CD4-positive, alpha-beta T cell treated with Interleukin-17A for 4 hours (primary cell): ENCODE data around the gene ABHD8.

ENCODE experiments used
- DNase-seq: peaks from one replicate; pipeline ENCODE4 v3.0.0-alpha.2; 2020; ENCODE audit warnings: mixed read lengths

Gene ABHD8

DNA sequence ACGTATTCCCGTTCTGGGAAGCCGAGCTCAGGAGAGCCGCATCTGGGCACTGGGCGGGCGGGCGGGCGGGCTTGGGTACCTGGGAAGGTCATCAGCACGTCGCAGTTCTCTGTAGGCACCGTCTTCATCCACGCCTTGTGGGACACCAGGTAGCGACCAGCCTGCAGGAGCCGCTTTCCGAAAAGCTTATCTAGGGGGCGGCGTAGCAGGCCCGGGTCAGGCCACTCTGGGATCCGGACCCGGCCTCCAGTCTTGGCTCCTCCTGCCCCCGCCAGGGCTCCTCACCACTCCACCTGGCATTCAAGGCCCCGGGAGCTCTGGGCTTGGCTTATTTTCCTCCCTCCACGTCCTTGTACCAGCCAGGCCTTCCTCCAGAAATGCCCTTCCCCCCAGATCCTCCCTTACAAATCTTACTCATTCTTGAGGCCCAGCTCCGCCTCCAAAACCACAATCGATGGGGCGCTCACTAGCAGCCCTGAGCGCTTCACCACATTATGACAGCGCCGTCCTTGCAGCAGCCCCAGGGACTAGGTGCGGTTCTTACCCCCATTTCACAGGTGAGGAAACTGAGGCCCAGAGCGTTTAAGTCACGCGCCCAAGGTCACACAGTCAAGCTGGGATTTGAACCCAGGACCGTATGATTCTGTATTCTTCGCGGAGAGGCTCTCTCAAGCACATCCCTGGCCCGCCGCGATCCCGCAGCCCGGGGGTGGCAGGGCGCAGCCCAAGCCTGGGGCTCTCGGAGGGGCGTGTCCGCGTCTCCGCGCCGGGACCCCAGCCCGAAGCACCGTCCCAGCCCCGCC lies 30.6 kb upstream of the ABHD8 start:
- peak; percentile 89 for DNase-seq

- no peak for DNase-seq
These were observed 29.7 kb upstream of the ABHD8 start for GRCh38 chr19:17332677-17333581.

GRCh38 chr19:17332360-17332676 lies 29.1 kb upstream of the ABHD8 start:
- DNase-seq: no peak

GRCh38 chr19:17331045-17331558 lies 27.9 kb upstream of the ABHD8 start:
- DNase-seq: no peak

DNA sequence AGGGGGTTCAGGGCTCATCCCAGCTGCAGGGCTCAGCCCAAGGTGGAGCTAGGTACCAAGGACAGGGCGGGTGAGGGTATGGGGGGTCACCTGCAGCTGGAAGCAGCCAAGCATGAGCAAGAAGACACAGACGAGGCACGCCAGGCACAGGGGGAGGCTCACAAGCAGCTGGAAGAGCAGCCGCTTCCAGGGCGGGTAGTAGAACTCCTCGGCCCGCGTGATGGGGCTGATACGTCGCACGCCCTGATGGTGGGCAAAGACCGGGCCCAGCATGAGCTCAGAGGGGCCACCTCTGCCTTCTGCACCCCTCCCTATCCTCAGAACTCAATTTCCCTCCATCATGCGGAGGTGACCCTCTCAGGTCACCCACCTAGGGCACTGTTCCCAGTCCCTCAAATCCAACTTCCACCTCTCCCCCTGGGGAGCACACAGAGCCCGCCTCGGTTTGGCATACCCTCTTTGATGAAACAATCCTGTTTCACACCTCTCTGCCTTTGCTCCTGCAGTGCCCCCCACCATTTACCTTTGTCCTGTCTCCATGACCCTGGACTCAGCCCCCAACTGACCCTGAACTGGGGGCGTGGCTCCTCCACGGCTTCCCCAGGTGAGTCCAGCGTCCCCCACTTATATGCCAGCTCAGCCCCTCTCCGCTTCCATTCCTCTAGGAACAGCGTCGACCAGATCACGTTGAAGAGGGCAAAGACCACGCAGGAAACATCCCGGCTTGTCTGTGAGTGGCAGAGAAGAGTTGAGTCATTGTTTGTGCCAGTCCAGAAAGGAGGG lies 27.2 kb upstream of the ABHD8 start:
- no peak for DNase-seq

GRCh38 chr19:17329366-17330261 lies 26.4 kb upstream of the ABHD8 start:
- no peak for DNase-seq

- DNase-seq: peak; percentile 77
These were observed 25.5 kb upstream of the ABHD8 start for GRCh38 chr19:17328517-17329365.

- peak; percentile 84 for DNase-seq
These were observed 24.7 kb upstream of the ABHD8 start for GRCh38 chr19:17327654-17328516.

GRCh38 chr19:17327068-17327653 lies 23.9 kb upstream of the ABHD8 start:
- DNase-seq: no peak

GRCh38 chr19:17326595-17326966 lies 23.4 kb upstream of the ABHD8 start:
- no peak for DNase-seq

- no peak for DNase-seq
These were observed 22.8 kb upstream of the ABHD8 start for GRCh38 chr19:17325881-17326594.

DNA sequence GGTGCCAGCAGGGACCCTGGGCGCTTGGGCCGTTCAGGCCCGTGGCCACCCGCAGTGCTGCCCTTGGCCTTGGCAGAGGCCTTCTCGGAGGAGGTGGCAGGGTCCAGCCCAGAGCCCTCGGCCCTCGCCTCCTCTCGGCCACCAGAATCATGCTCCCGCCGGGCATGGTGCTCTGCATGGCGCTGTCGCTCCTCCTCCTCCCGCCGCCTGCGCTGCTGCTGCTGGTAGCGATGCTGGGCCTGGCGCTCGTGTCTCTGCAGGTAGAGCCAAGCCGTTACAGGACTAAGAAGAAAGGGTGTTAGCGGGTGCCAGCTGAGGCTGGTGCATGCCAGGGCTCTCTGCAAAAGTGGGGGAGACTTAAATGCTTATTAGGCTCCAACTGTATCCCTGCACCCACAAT lies 21.9 kb upstream of the ABHD8 start:
- DNase-seq: no peak

GRCh38 chr19:17324357-17325114 lies 21.3 kb upstream of the ABHD8 start:
- DNase-seq: no peak

GRCh38 chr19:17323964-17324332 lies 20.7 kb upstream of the ABHD8 start:
- peak; percentile 51 for DNase-seq

- DNase-seq: no peak
These were observed 20.2 kb upstream of the ABHD8 start for GRCh38 chr19:17323300-17323963.

GRCh38 chr19:17322854-17323253 lies 19.6 kb upstream of the ABHD8 start:
- DNase-seq: no peak

DNA sequence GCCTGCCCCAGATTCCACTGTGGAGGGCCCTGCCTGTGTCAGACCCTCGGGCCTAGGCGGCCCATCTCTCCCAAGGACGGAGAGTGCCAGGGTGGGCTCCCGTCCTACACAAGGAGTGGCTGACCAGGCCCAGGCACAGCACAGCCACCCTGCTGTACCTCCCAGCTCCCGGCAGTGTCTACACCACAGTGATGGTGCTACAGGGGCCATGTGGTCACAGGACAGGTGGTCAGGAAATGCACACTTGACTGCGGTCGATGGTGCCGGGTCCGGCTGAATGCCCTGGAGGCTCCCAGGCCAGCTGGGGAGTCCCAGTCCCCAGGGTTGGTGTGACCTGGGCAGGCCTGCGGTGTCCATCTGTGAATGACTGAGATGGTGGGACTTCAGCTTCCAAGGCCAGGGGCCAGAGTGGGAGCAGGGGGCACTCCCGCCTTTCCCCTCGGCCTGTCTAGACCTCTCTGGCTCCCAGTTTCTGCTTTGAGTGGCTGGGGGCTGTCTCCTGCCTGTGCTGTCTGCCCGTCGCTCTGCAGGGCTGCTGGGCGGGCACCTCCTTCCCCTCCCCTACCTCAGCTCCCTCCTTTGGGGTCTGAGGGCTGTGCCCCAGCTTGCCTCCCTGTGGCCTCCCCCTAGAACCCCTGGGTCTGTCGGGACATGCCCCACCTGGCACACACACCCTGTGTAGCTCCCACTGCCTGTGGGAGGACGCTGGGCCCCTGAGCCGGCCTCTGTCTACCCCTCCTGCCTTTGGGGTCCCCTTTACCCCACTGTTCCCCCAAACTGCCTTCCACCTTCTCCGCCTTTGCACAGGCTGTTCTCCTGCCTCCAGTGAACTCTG lies 18.6 kb upstream of the ABHD8 start:
- DNase-seq: no peak
